Measurements from ENCODE around the gene NUP98. TPM values are rescaled to one million over a fixed set of nuclear protein-coding genes. Genes with fewer than 3 reads are reported as not detected.
A peak's percentile ranks its signal among the peaks of the same experiment; 100 is the strongest.

Gene NUP98
- total and polyA plus RNA-seq, 2 of the 13 experiments (the other 11 are each of a cell fraction or from before 2014, with no cell fraction given) = 76.6 to 85.3 TPM

DNA sequence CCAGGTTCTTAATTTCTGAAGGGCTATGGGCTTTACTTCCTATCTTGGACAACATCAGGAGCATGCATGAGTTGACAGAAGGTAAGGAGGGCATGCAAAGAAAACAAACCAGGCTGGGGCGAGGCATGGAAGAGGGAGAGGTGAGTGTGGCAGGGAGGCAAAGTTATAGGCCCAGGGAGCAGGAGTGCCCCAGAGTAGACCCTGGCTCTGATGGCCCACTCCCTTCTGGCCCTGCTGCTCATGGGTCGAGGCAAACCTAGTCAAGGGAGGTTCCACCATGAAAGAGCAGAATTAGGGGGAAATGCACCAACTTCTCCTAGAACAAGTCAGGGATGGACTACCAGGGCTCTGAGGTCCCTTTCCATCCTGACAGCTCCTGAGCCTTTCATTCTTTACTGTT is 136.4 kb downstream of the NUP98 start:
- Histone ChIP-seq H3K9me3 (ENCODE audit: low read length) (no peaks in the 10 kb centered on the region), H3K4me3 (replicated peaks in 1 of 3; ENCODE audit: insufficient read depth in 1 of 3, low read depth in 2 of 3, low read length in 3 of 3) (no peak overlapping the region), H3K27me3 (ENCODE audit: control insufficient read depth in 1 of 2, insufficient read depth in 2 of 2, low read length in 2 of 2) (peaks cover 3 to 27% of the 10 kb centered on the region in 2 experiments; a peak in 3 of 5 replicates), H4K20me1 (ENCODE audit: insufficient read depth, low read length) (no peaks in the 10 kb centered on the region), H3K27ac (ENCODE audit: extremely low read length, insufficient read depth, low read length) (no peak overlapping the region), H3K9ac (ENCODE audit: insufficient read depth, low read depth, low read length) (no peak overlapping the region), H3K79me2 (ENCODE audit: insufficient read depth, low read length) (no peaks in the 10 kb centered on the region), H2AFZ (ENCODE audit: low read length) (no peak overlapping the region), H3K4me2 (ENCODE audit: low read depth, low read length) (no peak overlapping the region), H3K36me3 (replicated peaks in 1 of 2; ENCODE audit: control insufficient read depth in 1 of 2, insufficient read depth in 2 of 2, low read length in 2 of 2) (no peaks in the 10 kb centered on the region), H3K4me1 (ENCODE audit: insufficient read depth, low read length) (no peaks in the 10 kb centered on the region)
- TF ChIP-seq ZBTB49 (CRISPR knock-in tag; IDR thresholded peaks at IDR 0.05; ENCODE audit: borderline replicate concordance) (no peak), RXRB (CRISPR knock-in tag; IDR thresholded peaks at IDR 0.05; ENCODE audit: borderline replicate concordance) (no peak)
- DNase-seq (ENCODE audit: low spot score) = no peak
- ATAC-seq = no peak
- ChIA-PET POLR2A (no interaction called here), CTCF (ENCODE audit: low intra/inter-chr PET ratio, low total read pairs) (no interaction called here)
- in situ Hi-C loops (cut with HindIII; ENCODE audit: extremely low pct_ligation_motif_present, low pct_unique_long_range_greater_than_20kb) (no loop called here), intact Hi-C loops (cut with micrococcal nuclease; ENCODE audit: unreplicated experiment) (no loop called here)
- no TSS peak for BruUV-seq (replicated peaks)
- FAIRE-seq = no peak
- 0% methylated on average over 2 of the region's 2 CpGs for WGBS (ENCODE audit: low lambda C conversion rate)

GRCh38 chr11:3659595-3660515 is 137.5 kb downstream of the NUP98 start:
- ChIA-PET POLR2A (no interaction called here), CTCF (ENCODE audit: low intra/inter-chr PET ratio, low total read pairs) (no interaction called here)
- Histone ChIP-seq H3K36me3 (replicated peaks in 1 of 2; ENCODE audit: control insufficient read depth in 1 of 2, insufficient read depth in 2 of 2, low read length in 2 of 2) (no peaks in the 10 kb centered on the region), H3K27ac (ENCODE audit: extremely low read length, insufficient read depth, low read length) (no peak overlapping the region), H3K4me1 (ENCODE audit: insufficient read depth, low read length) (no peaks in the 10 kb centered on the region), H3K4me2 (ENCODE audit: low read depth, low read length) (no peak overlapping the region), H4K20me1 (ENCODE audit: insufficient read depth, low read length) (no peaks in the 10 kb centered on the region), H3K9ac (ENCODE audit: insufficient read depth, low read depth, low read length) (no peak overlapping the region), H2AFZ (ENCODE audit: low read length) (no peak overlapping the region), H3K27me3 (ENCODE audit: control insufficient read depth in 1 of 2, insufficient read depth in 2 of 2, low read length in 2 of 2) (peaks cover 3 to 35% of the 10 kb centered on the region in 2 experiments; a peak in 4 of 5 replicates), H3K4me3 (replicated peaks in 1 of 3; ENCODE audit: insufficient read depth in 1 of 3, low read depth in 2 of 3, low read length in 3 of 3) (no peak overlapping the region), H3K9me3 (ENCODE audit: low read length) (no peaks in the 10 kb centered on the region), H3K79me2 (ENCODE audit: insufficient read depth, low read length) (no peaks in the 10 kb centered on the region)
- ATAC-seq = peak; percentile 26
- no peak for FAIRE-seq
- in situ Hi-C loops (cut with HindIII; ENCODE audit: extremely low pct_ligation_motif_present, low pct_unique_long_range_greater_than_20kb) = no loop called here
- no peak for TF ChIP-seq HDAC6 (IDR thresholded peaks at IDR 0.05; ENCODE audit: low read depth, low read length)
- no peak for TF ChIP-seq ZNF766 (CRISPR knock-in tag; IDR thresholded peaks at IDR 0.05; ENCODE audit: borderline replicate concordance)
- TF ChIP-seq ZMYM4 (CRISPR knock-in tag; IDR thresholded peaks at IDR 0.05) = no peak
- no peak for TF ChIP-seq ZSCAN30 (CRISPR knock-in tag; IDR thresholded peaks at IDR 0.05)
- DNase-seq (ENCODE audit: low spot score) = no peak
- no TSS peak for BruUV-seq (replicated peaks)
- 44% methylated on average over 14 of the region's 33 CpGs for WGBS (ENCODE audit: low lambda C conversion rate)
- intact Hi-C loops (cut with micrococcal nuclease; ENCODE audit: unreplicated experiment) = no loop called here
